PC-9 (cell line): Measurements from ENCODE around the gene GPX4.

ENCODE experiments used
- CTCF ChIP-seq: fragments of 200-600 bp; sonication (generic); conservative IDR thresholded peaks from 2 replicates; pipeline ENCODE4 v1.6.1; 2017; ENCODE audit warnings: mixed run types, antibody characterized with exemption, mild to moderate bottlenecking, moderate library complexity
- EZH2 ChIP-seq: fragments of 200-600 bp; sonication (generic); IDR thresholded peaks from 2 replicates; pipeline ENCODE4 v1.8.0; 2017; ENCODE audit warnings: antibody characterized with exemption, low read depth

GRCh38 chr19:1133471-1133929 is 29.7 kb downstream of the GPX4 start:
- TF ChIP-seq EZH2 (no peak), CTCF (no peak)
